HG03135 (cell line): ENCODE measurements around the gene CELA3A.

ENCODE experiments used
- ATAC-seq: cut with Tn5 transposase; IDR thresholded peaks from one replicate; pipeline ENCODE4 v1.9.1; 2021; ENCODE audit warnings: mild to moderate bottlenecking, moderate library complexity; ENCODE audit not compliant: unreplicated experiment

Gene CELA3A

GRCh38 chr1:22045604-22046228, 44.3 kb downstream of the CELA3A start:
- ATAC-seq = no peak

GRCh38 chr1:22048351-22049192, 47.1 kb downstream of the CELA3A start:
- ATAC-seq = no peak

DNA sequence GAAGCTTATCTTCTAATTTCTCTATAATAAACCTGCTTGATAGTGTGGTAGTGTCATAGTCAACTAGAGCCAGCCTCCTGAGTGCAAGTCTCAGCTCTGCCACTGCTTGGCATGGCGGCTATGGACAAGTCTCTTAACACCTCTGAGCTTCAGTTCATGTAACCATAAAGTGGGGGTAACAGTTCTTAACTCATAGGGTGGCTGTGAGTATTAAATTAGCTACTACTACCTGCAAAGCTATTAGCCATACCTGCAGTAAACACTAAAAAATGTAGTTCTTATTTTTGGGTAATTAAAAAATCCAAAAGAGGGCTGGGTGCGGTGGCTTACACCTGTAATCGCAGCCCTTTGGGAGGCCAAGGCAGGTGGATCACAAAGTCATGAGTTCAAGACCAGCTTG, 48.9 kb downstream of the CELA3A start:
- no peak for ATAC-seq

DNA sequence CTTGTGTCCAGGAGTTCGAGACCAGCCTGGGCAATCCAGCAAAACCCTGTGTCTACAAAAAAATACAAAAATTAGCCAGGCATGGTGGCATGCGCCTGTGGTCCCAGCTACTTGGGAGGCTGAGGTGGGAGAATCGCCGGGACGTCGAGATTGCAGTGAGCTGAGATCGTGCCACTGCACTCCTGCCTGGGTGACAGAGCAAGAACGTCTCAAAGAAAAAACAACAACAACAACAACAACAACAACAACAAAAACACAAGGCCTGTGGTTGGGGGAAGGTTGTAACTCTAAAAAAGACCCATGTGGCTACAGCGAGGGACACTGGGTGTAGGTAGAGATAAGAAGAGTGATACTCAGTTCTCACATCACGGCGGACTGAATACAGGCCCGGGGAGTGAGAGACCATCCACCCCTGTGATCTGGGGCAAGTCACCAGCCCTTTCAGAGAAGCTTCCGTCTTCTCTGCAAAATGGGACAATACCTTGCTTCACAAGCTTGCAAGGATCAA, 50.2 kb downstream of the CELA3A start:
- no peak for ATAC-seq

DNA sequence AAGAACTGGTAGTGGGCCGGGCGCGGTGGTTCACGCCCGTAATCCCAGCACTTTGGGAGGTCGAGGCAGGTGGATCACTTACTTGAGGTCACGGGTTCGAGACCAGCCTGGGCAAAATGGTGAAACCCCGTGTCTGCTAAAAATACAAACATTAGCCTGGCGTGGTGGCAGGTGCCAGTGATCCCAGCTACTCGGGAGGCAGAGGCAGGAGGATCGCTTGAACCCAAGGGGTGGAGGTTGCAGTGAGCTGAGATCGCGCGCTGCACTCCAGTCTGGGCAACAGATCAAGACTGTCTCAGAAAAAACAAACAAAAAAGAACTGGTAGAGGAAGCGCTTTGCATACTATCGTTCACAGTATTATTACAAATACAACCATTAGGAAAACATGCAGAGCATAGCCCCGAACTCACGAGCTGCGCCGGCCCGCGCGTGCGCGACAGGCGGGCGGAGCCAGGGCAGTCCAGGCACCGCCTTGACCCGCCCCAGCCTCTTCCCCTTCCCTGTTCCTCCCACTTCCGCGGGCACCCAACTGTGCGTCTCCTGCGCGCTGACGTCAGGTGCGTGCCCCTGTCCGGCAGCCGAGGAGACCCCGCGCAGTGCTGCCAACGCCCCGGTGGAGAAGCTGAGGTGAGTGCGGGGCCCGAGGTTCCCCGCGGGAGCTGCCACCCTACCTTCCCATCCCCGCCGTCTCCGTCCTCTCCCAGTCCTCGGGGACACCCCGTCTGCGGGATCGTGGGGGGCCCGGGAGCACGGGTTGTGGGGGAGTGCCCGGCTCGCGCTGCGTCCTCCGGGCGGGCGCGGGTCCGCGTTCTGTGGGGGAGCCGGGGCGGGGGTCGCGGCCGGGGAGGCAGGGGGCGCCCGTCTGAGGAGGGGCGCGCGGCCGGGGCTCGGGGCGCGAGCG, 50.9 kb downstream of the CELA3A start, which contains the start of gene CDC42:
CDC42 (plus strand) TSS at position 595 of the 902 bp plus-strand sequence. CDS start 25,770 bp downstream, outside the sequence.
- peak; percentile 74 for ATAC-seq

GRCh38 chr1:22053017-22053860, 51.8 kb downstream of the CELA3A start:
- peak; percentile 29 for ATAC-seq

DNA sequence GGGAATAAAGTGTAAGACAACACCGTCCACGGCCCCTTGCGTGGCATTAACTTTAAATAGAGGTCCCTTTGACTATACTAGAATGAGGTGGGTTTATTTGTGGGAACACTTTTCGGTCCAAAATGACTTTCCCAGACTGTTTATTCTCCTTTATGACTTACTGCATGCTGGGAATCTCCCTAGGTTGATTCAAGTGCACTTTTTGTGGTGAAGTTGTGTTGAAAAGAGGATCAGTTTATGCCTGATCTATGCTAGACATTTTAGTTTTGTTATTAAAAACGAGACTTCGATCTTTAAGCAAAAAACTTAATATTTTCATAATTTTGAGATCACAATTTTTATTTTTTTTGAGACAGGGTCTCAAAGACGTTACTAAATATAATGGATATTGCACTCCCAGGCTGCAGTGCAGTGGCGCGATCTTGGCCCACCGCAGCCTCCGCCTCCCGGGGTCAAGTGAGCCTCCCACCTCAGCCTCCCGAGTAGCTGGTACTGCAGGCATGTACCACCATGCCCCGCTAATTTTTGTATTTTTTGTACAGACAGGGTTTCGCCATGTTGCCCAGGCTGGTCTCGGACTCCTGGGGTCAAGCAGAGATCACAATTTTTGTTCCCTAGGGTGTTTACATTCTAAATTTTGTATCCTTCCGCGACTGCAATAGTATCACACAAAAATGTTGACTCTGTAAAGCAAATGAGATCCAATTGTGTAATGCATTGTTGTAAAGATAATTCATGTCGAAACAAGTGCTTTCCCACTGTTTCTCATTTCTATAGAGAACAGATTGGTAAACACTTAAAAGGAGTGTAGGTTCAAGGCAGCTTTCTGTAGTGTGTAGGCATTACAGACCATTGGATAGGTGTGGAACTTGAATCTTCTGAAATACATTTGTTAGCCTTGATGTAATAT, 52.7 kb downstream of the CELA3A start:
- no peak for ATAC-seq

DNA sequence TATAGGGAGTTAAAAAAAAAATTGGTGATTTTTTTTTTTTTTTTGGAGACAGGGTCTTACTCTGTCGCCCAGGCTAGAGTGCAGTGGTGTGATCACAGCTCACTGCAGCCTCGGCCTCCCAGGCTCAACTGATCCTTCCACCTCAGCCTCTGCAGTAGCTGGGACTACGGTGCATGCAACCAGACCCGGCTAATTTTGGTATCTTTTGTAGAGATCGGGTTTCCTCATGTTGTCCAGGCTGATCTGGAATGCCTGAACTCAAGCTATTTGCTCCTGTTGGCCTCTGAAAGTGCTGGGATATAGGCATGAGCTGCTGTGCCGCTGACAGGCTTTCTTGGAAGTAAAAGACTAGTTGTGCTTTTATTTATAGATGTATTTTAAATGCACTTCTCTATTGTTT, 54.0 kb downstream of the CELA3A start:
- no peak for ATAC-seq

DNA sequence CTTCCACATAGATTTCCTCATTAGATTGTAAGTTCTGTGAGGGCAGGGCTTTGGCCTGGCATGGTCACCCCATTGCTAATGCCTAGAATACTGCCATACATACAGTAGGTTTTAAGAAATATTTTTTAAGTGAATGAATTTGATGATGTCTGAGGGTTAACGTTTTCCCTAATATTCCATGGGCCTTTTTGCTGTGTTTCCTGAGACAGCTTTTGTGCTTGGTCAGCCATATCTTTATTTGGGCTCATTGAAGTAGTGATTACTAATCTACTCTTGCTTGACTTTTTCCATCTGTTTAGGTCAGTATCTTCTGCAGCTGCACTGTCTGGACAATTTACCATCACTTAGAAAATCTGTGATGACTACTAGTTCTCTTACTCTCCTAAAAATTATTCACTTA, 54.6 kb downstream of the CELA3A start:
- ATAC-seq = no peak

- no peak for ATAC-seq
These were observed 55.5 kb downstream of the CELA3A start for GRCh38 chr1:22056936-22057335.

GRCh38 chr1:22057861-22058260, 56.4 kb downstream of the CELA3A start:
- ATAC-seq = no peak
